NCI-H1105 treated with DMSO at 0.1 percent for 48 hours (cell line): Measurements from ENCODE around the gene CETN3.

ENCODE experiments used
- DNase-seq: peaks from one replicate; lab custom pipeline; 2025; lab: John Stamatoyannopoulos, UW

CETN3 gene

GRCh38 chr5:90409318-90410177 is at the start of gene CETN3:
TSS of gene CETN3 (minus strand) at chr5:90409756. CDS start at chr5:90409661, 95 bp downstream.
- DNase-seq: peak; percentile 89

GRCh38 chr5:90446961-90447360 is 37.4 kb upstream of the CETN3 start:
- no peak for DNase-seq

GRCh38 chr5:90440644-90441043 is 31.1 kb upstream of the CETN3 start:
- DNase-seq: no peak

DNA sequence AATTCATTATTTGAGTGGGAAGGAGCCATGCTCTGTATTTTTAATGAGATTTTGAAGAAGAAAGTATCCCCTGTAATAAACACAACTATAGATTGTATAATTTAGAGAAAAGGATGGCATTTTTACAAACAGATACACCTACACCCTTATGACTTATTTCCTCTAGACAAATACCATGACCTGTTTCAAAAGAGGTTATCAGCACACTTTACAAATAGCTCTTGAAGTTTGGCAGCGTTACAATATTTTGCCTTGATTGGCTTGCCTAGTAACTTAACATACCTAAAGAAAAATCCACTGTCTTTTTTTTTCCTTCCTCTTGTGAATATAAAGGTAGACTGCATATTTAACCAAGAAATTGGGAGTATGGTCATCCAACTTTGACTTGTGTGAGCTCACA is 28.5 kb upstream of the CETN3 start:
- DNase-seq: peak; percentile 7

- DNase-seq: peak; percentile 20
Observed at GRCh38 chr5:90437663-90438062, 28.1 kb upstream of the CETN3 start.

DNA sequence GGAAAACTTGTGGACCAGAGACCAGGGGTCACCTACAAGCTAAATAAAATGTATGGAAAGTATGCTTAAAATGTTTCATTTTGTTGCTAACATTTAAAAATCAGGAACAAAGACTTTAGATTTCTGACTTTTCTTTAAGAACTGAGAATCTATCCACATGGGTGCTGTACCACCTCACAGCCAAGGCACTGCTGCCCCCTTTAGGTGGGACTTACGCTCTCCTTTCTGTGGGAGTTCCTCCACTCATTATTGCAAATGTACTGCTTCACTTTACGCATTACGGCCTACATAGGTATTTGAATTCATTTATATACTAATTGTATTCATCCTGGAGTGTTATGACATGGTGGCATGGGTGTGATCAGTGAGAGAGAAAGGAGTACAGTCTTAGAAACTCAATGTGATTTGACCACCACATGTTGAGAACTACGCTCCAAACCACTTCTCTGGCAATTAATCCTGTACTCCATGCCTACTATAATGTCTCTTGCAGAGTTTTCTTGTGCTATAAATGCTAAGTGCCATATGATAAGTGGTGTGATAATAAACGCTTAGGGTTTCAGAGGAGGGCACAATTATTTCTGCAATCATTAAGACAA is 24.7 kb upstream of the CETN3 start:
- peak; percentile 6 for DNase-seq

DNA sequence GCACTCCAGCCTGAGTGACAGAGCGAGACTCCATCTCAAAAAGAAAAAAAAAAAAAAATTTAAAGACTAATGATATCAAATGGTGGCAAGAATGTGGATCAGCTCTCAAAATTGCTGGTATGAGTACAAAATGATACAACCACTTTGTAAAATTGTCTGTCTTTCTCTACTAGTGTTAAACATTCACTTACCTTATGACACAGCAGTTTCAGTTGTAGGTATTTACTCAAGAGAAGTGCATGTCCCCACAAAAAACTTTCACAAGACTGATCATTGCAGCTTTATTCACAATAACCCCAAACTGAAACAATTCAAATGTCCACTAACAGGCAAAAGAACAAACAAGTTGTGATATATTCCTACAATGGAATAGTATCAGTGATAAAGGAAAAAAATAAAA is 14.7 kb upstream of the CETN3 start:
- no peak for DNase-seq

DNA sequence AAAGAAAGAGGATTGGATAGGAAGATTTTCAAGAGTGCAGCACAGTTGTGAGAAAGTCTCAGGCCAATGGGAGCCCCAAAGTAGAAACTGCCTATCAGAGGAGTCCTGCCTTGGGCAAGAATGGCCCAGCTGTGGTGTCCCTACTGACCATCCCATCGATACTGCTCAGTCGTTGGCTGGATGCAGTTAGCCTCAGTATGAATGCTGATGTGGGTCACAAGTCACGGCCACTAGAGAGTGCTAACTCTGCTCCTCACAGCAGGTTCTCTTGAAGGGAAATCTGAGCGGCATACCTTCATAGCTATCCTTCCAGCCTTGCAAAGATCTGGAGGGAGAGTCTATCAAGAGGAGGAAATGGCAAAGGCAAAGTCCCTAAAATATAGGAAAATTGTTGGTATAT is 11.6 kb upstream of the CETN3 start:
- no peak for DNase-seq

- DNase-seq: no peak
Observed at GRCh38 chr5:90418214-90418613, 8.7 kb upstream of the CETN3 start.

DNA sequence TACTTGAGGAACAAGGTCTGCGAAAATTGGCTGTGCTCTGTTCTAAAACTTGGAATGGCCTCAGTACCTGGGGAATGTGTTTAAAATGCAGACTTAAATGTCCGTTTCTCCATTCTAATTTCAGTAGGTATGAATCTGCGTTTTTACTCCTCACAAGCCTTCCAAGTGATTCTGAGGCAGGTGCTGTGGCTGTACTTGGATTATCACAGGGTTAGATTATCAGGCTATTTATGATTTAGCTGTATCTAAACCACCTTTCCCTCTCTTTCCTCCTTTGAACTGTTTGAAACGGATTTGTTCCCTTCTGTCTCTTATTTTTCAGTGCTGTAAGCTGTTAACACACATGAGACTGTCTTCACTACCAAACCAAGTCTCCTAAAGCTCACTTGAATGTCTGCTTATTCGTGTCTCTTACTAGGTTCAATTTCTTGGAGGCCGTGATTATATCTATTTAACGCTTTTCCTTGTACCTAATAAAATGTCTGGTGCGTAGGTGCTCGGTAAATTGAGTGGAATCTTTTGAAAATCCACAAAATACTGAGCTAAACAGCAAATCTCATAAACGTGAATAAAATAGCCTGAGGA is 714 bp upstream of the CETN3 start:
- peak; percentile 46 for DNase-seq

GRCh38 chr5:90408571-90409317 is 812 bp downstream of the CETN3 start:
- DNase-seq: no peak

DNA sequence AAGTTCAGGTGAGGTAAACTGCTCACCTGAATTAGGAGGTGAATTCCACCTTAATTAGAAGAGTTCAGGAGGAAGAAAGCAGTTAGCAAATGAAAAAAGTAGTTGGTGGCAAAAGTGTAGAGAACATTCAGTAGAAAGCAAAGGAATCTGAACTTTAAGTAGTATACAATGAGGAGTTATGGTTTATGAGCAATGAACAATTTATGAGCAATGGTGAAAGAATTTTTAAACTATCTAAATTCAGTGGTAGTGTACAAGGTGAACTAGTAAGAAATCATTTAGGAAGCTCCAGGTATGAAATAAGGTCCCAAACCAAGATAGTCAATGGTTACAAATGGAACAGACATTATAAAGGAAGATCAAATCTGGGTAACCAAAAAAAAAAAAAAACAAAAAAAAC is 3.1 kb downstream of the CETN3 start:
- no peak for DNase-seq

GRCh38 chr5:90402521-90403255 is 6.9 kb downstream of the CETN3 start:
- DNase-seq: no peak

DNA sequence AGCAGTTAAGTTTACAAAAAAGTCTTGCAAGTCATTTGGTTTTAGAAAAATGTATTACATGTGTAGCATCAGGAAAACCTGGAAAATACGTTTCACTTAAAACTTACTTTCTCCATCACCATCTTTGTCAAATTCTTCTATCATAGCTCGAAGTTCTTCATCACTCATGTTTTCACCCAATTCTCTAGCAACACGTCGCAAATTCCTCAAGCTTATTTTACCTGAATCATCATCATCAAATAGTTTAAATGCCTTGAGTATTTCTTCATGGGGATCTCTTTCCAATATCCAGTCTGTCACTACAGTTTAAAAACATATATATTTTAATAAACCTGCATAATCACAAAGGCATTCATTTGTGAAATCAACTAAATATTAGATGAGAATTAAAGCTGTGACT is 10.3 kb downstream of the CETN3 start:
- no peak for DNase-seq

DNA sequence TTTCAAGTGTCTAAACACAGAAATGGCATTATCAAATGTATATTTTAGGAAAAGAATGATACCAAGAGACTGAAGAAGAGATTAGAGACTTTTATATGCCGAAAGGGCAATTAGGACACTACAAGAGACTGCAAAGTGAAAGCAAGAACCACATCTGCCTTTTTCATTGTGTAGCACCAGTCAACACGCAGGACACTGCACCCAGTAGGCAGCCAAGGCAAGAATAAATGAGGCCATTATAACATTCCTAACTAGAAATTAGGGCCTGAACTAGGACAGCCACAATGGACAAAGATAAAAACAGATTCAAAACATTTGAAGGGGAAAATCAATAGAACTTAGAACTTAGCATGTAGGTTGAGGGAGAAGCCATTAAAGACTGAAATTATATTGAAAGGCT is 10.8 kb downstream of the CETN3 start:
- no peak for DNase-seq

GRCh38 chr5:90395005-90395404 is 14.6 kb downstream of the CETN3 start:
- DNase-seq: no peak

DNA sequence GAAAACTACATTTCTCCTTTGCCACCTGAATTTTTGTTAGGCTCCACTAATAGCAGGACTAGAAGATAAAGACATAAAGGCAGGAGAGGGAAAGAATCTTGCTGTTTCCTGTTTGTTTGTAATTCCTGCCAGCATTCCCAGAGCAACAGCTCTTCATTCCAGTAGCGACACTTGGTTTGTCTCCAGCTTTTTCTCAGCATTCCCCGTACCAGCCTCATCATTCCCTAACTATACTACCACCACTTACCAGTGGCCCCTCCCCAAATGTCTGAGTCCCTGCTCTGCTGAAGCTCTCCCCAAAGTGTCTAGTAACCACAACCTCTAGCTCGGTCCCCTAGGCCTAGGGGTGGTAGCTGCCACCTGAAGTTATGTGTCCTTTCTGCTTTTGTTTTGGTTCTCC is 18.6 kb downstream of the CETN3 start:
- no peak for DNase-seq

DNA sequence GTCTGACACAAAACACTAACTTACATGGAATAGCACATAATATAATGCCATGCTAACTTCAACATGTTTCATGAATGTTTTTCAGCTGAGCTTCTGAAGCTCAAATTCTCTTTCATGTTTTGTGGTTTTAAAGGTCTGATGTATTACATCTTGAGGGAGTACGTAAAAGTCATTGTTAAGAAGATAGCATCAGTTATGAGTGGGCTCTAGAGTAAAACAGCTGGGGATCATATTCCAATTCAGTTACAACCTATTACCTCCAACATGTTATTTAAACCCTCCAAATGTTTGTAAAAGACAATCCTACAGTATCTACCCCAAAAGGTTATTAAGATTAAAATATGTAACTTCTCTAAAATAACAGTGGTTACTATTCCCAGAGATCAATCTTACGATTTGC is 19.2 kb downstream of the CETN3 start:
- DNase-seq: no peak

- DNase-seq: no peak
Observed at GRCh38 chr5:90387508-90387907, 22.0 kb downstream of the CETN3 start.

- peak; percentile 31 for DNase-seq
Observed at GRCh38 chr5:90386099-90386710, 23.4 kb downstream of the CETN3 start.

GRCh38 chr5:90384389-90384788 is 25.2 kb downstream of the CETN3 start:
- no peak for DNase-seq
